HCT116 (cell line): ENCODE results near the gene FOXF1. TPM values are rescaled to one million over a fixed set of nuclear protein-coding genes. Genes with fewer than 3 reads are reported as not detected.

Experiments
- ATAC-seq: fragments of 200-7000 bp; cut with Tn5 transposase; 2 replicates; pipeline ENCODE4 v1.9.1; 2020; ENCODE audit warnings: mild to moderate bottlenecking, moderate library complexity
- BruUV-seq: library from RNA; stranded (reverse); fragments of 400-500 nt; replicated peaks from 2 replicates; lab custom pipeline; 2021; lab: Mats Ljungman, UMichigan
- CTCF ChIA-PET: fragments of 300-600 bp; sonication (Branson Sonifier 250); formaldehyde crosslinking; loops from one replicate; lab custom pipeline; 2021; ENCODE audit warnings: antibody characterized with exemption; lab: Charles Lee
- POLR2A ChIA-PET: fragments of 300-600, 350-600 bp; sonication (Branson Sonifier 250); formaldehyde crosslinking; loops from one replicate; lab custom pipeline; 2021; ENCODE audit warnings: antibody characterized with exemption; lab: Charles Lee
- RAD21 ChIA-PET, 2 experiments: fragments of 300-600 bp; sonication (Branson Sonifier 250); formaldehyde crosslinking; loops; one replicate each; lab custom pipeline; 2023; ENCODE audit warnings: low total read pairs in 2 of 2; ENCODE audit not compliant: uncharacterized antibody in 2 of 2, unreplicated experiment in 2 of 2, low non-redundant PET in 1 of 2; lab: Charles Lee
- DNase-seq: peaks from one replicate; pipeline ENCODE4 v3.0.0-alpha.2; 2010; ENCODE audit warnings: low read depth, low spot score
- H2AFZ ChIP-seq: fragments of 200-600 bp; shearing (Covaris generic), sonication (generic); 2 replicates; pipeline ENCODE4 v1.6.1; 2017; ENCODE audit warnings: low read depth, mixed run types, mixed read lengths, antibody characterized with exemption, low read length; ENCODE audit not compliant: poor library complexity, severe bottlenecking
- H3K27ac ChIP-seq: 2 replicates; pipeline ENCODE4 v1.5.1; 2012; ENCODE audit warnings: low read depth, low read length
- H3K27me3 ChIP-seq: fragments of 200-600 bp; sonication (generic); 2 replicates; pipeline ENCODE4 v1.6.1; 2016; ENCODE audit warnings: mixed run types, low read length, mixed read lengths; ENCODE audit not compliant: insufficient read depth
- H3K36me3 ChIP-seq, 2 experiments: fragments of 200-500 bp in 1 of 2; fragments of 200-600 bp in 1 of 2; sonication (Bioruptor generic) in 1 of 2; sonication (generic) in 1 of 2; 2 replicates each; pipeline versions ENCODE4 v1.5.1 to v1.6.1; 2014 to 2016; ENCODE audit warnings: low read length in 2 of 2, inconsistent platforms in 1 of 2, mixed read lengths in 1 of 2, mixed run types in 1 of 2; ENCODE audit not compliant: insufficient read depth in 2 of 2, control insufficient read depth in 1 of 2
- H3K4me1 ChIP-seq, 2 experiments: fragments of 200-600 bp in 1 of 2; sonication (generic) in 1 of 2; 2 replicates each; pipeline versions ENCODE4 v1.5.1 to v1.6.1; 2012 to 2017; ENCODE audit warnings: low read length in 2 of 2, inconsistent platforms in 1 of 2, mild to moderate bottlenecking in 1 of 2, mixed read lengths in 1 of 2, mixed run types in 1 of 2, moderate library complexity in 1 of 2; ENCODE audit not compliant: insufficient read depth in 2 of 2, control insufficient read depth in 1 of 2
- H3K4me2 ChIP-seq: fragments of 200-600 bp; sonication (generic); 2 replicates; pipeline ENCODE4 v1.6.1; 2017; ENCODE audit warnings: mixed run types, low read length, mixed read lengths
- H3K4me3 ChIP-seq, 2 experiments: fragments of 200-600 bp in 1 of 2; sonication (generic) in 1 of 2; replicated peaks in 1 of 2; 2 replicates each; pipeline ENCODE4 v1.5.1; 2011 to 2016; ENCODE audit warnings: low read length in 2 of 2, control low read depth in 1 of 2, low read depth in 1 of 2, mild to moderate bottlenecking in 1 of 2, mixed read lengths in 1 of 2, mixed run types in 1 of 2
- H3K79me2 ChIP-seq: fragments of 200-600 bp; sonication (generic); 2 replicates; pipeline ENCODE4 v1.6.1; 2017; ENCODE audit warnings: mild to moderate bottlenecking, mixed run types, low read length, moderate library complexity, mixed read lengths; ENCODE audit not compliant: insufficient read depth
- H3K9ac ChIP-seq: fragments of 200-600 bp; sonication (generic); 2 replicates; pipeline ENCODE4 v1.6.1; 2016; ENCODE audit warnings: low read length, mixed read lengths
- H3K9me2 ChIP-seq: fragments of 200-600 bp; sonication (generic), shearing (Covaris generic); 2 replicates; pipeline ENCODE4 v1.6.1; 2017; ENCODE audit warnings: mixed run types, mild to moderate bottlenecking, moderate library complexity; ENCODE audit not compliant: insufficient read depth
- H3K9me3 ChIP-seq, 2 experiments: fragments of 200-500 bp in 1 of 2; fragments of 200-600 bp in 1 of 2; sonication (Bioruptor generic) in 1 of 2; sonication (generic) in 1 of 2; 2 replicates each; pipeline ENCODE4 v1.6.1; 2014 to 2017; ENCODE audit warnings: low read length in 2 of 2, mixed read lengths in 2 of 2, inconsistent platforms in 1 of 2, low read depth in 1 of 2, mild to moderate bottlenecking in 1 of 2, mixed run types in 1 of 2, moderate library complexity in 1 of 2; ENCODE audit not compliant: control insufficient read depth in 1 of 2, insufficient read depth in 1 of 2
- H4K20me1 ChIP-seq: fragments of 200-600 bp; sonication (generic), shearing (Covaris generic); 2 replicates; pipeline ENCODE4 v1.6.1; 2017; ENCODE audit warnings: mixed run types, mild to moderate bottlenecking, moderate library complexity; ENCODE audit not compliant: insufficient read depth
- EGR1 ChIP-seq: IDR thresholded peaks from 2 replicates; pipeline ENCODE4 v1.6.1; 2012; ENCODE audit warnings: low read depth
- ELF1 ChIP-seq: IDR thresholded peaks from 2 replicates; pipeline ENCODE4 v1.6.1; 2012; ENCODE audit warnings: low read depth, borderline replicate concordance
- FOSL1 ChIP-seq: IDR thresholded peaks from 2 replicates; pipeline ENCODE4 v1.6.1; 2012; ENCODE audit warnings: low read depth
- POLR2AphosphoS5 ChIP-seq: IDR thresholded peaks from 2 replicates; pipeline ENCODE4 v1.6.1; 2011; ENCODE audit warnings: mild to moderate bottlenecking, low read depth, low read length, moderate library complexity
- RAD21 ChIP-seq: IDR thresholded peaks from 2 replicates; pipeline ENCODE4 v1.6.1; 2012; ENCODE audit warnings: low read depth, mild to moderate bottlenecking
- REST ChIP-seq: IDR thresholded peaks from 2 replicates; pipeline ENCODE4 v1.6.1; 2012; ENCODE audit warnings: low read depth
- SIN3A ChIP-seq: IDR thresholded peaks from 2 replicates; pipeline ENCODE4 v1.6.1; 2012; ENCODE audit warnings: low read depth
- SP1 ChIP-seq: IDR thresholded peaks from 2 replicates; pipeline ENCODE4 v1.6.1; 2012; ENCODE audit warnings: low read depth
- SRF ChIP-seq: IDR thresholded peaks from 2 replicates; pipeline ENCODE4 v1.6.1; 2012; ENCODE audit warnings: low read depth
- ZBTB33 ChIP-seq: IDR thresholded peaks from 2 replicates; pipeline ENCODE4 v1.6.1; 2011; ENCODE audit warnings: mild to moderate bottlenecking, low read length, moderate library complexity; ENCODE audit not compliant: insufficient replicate concordance; ENCODE audit errors: extremely low read depth
- ZFX ChIP-seq: fragments of 450-650 bp; IDR thresholded peaks from 2 replicates; pipeline ENCODE4 v1.6.1; 2017
- ZNF274 ChIP-seq: fragments of 200-500 bp; sonication (Bioruptor generic); IDR thresholded peaks from 2 replicates; pipeline ENCODE4 v1.6.1; 2014; ENCODE audit warnings: mild to moderate bottlenecking, low read depth, low read length, inconsistent platforms
- intact Hi-C: fragments of 100-400 bp; cut with micrococcal nuclease; formaldehyde crosslinking; loops from 2 replicates; pipeline ENCODE4 v1.10.0; 2022
- total RNA-seq: library from RNA; stranded (reverse); gene quantifications from one replicate; pipeline ENCODE4 v1.2.1, GENCODE V29; 2021; ENCODE audit not compliant: unreplicated experiment

The FOXF1 gene
- total RNA-seq, 1 experiment from 2014 or later: 2.4 TPM

- TF ChIP-seq REST: no peak
- no peak for TF ChIP-seq EGR1
- no peak for TF ChIP-seq FOSL1
- TF ChIP-seq SRF: no peak
- TF ChIP-seq ELF1: no peak
- TF ChIP-seq SIN3A: no peak
Observed at GRCh38 chr16:86471896-86472295, 38.4 kb upstream of the FOXF1 start (continued).

- RAD21 ChIA-PET: no interaction called here
- no TSS peak for BruUV-seq
Observed at GRCh38 chr16:86472366-86472765, 38.0 kb upstream of the FOXF1 start.

More at GRCh38 chr16:86472366-86472765, 38.0 kb upstream of the FOXF1 start:
- no peaks in the 10 kb centered on the region for H4K20me1 ChIP-seq
- TF ChIP-seq FOSL1: no peak
- no peak for TF ChIP-seq ZFX
- TF ChIP-seq SRF: no peak
- TF ChIP-seq REST: no peak
- TF ChIP-seq POLR2AphosphoS5: no peak
- no peak for TF ChIP-seq ZBTB33
- no peak for TF ChIP-seq SIN3A
- no peak for TF ChIP-seq ZNF274
- TF ChIP-seq RAD21: no peak
- no peak for TF ChIP-seq SP1
- no peak overlapping the region for H3K4me3 ChIP-seq
- peaks cover 5% of the 10 kb centered on the region in 2 experiments; a peak in 3 of 4 replicates for H3K4me1 ChIP-seq
- H3K27me3 ChIP-seq: peaks cover 35% of the 10 kb centered on the region; the same call in 1 of the 2 replicates
- no peak for DNase-seq
- no peak overlapping the region for H3K9ac ChIP-seq
- H3K4me2 ChIP-seq: no peak overlapping the region
- intact Hi-C loops: no loop called here
- ChIA-PET POLR2A (no interaction called here), CTCF (no interaction called here)
- H2AFZ ChIP-seq: no peak overlapping the region
- no peak for ATAC-seq
- 0 out of 4 replicates have a peak, but pooled peaks cover 0 to 3% of the 10 kb centered on the region in 2 experiments for H3K9me3 ChIP-seq
- no peaks in the 10 kb centered on the region for H3K36me3 ChIP-seq
- H3K9me2 ChIP-seq: no peaks in the 10 kb centered on the region
- no peaks in the 10 kb centered on the region for H3K79me2 ChIP-seq
- H3K27ac ChIP-seq: no peak overlapping the region
